SK-N-SH treated with all-trans-retinoic acid at 6 μM for 48 hours (cell line): Measurements from ENCODE around the gene TECTB.
A peak's percentile ranks its signal among the peaks of the same experiment; 100 is the strongest.

ENCODE experiments used
- ATAC-seq: fragments of 200-7000 bp; cut with Tn5 transposase; 3 replicates; pipeline ENCODE4 v1.9.1; 2020; ENCODE audit warnings: mild to moderate bottlenecking, moderate library complexity
- ARNTL ChIP-seq: fragments of 450-650 bp; formaldehyde crosslinking; IDR thresholded peaks from 2 replicates; pipeline ENCODE4 v1.5.0; 2020; ENCODE audit warnings: low read depth, mild to moderate bottlenecking, moderate library complexity, borderline replicate concordance
- BACH2 ChIP-seq: fragments of 250-450 bp; sonication (Bioruptor Pico); IDR thresholded peaks from 2 replicates; pipeline ENCODE4 v1.9.0; 2021; ENCODE audit warnings: mild to moderate bottlenecking, borderline replicate concordance
- CREB5 ChIP-seq: fragments of 250-450 bp; sonication (Bioruptor Pico); IDR thresholded peaks from 2 replicates; pipeline ENCODE4 v1.5.1; 2020; ENCODE audit warnings: low read depth, mild to moderate bottlenecking, moderate library complexity
- CSDC2 ChIP-seq: fragments of 250-450 bp; sonication (Bioruptor Pico); IDR thresholded peaks from 2 replicates; pipeline ENCODE4 v1.5.0; 2020; ENCODE audit warnings: mild to moderate bottlenecking, moderate library complexity
- ESRRG ChIP-seq: fragments of 250-450 bp; sonication (Bioruptor Pico); IDR thresholded peaks from 2 replicates; pipeline ENCODE4 v1.6.1; 2021; ENCODE audit warnings: mild to moderate bottlenecking
- GLIS3 ChIP-seq: fragments of 250-450 bp; sonication (Bioruptor Pico); IDR thresholded peaks from 2 replicates; pipeline ENCODE4 v1.5.0; 2020; ENCODE audit warnings: mild to moderate bottlenecking, moderate library complexity
- OSR1 ChIP-seq: fragments of 250-450 bp; sonication (Bioruptor Pico); IDR thresholded peaks from 2 replicates; pipeline ENCODE4 v1.8.0; 2022; ENCODE audit warnings: moderate library complexity, mild to moderate bottlenecking, inconsistent platforms
- PATZ1 ChIP-seq: fragments of 250-450 bp; sonication (Bioruptor Pico); IDR thresholded peaks from 2 replicates; pipeline ENCODE4 v1.8.0; 2020; ENCODE audit warnings: mild to moderate bottlenecking, moderate library complexity, borderline replicate concordance
- PPARA ChIP-seq: fragments of 250-450 bp; sonication (Bioruptor Pico); IDR thresholded peaks from 2 replicates; pipeline ENCODE4 v1.5.0; 2020; ENCODE audit warnings: mild to moderate bottlenecking, borderline replicate concordance
- RARB ChIP-seq: fragments of 250-450 bp; sonication (Bioruptor Pico); IDR thresholded peaks from 2 replicates; pipeline ENCODE4 v1.8.0; 2021; ENCODE audit warnings: mild to moderate bottlenecking, moderate library complexity
- SNAI2 ChIP-seq: fragments of 250-450 bp; sonication (Bioruptor Pico); IDR thresholded peaks from 2 replicates; pipeline ENCODE4 v1.5.0; 2020; ENCODE audit warnings: mild to moderate bottlenecking, moderate library complexity
- TCF4 ChIP-seq: fragments of 250-450 bp; sonication (Bioruptor Pico); IDR thresholded peaks from 2 replicates; pipeline ENCODE4 v1.8.0; 2021; ENCODE audit warnings: mild to moderate bottlenecking, moderate library complexity, borderline replicate concordance
- TOX ChIP-seq: fragments of 250-450 bp; sonication (Bioruptor Pico); IDR thresholded peaks from 2 replicates; pipeline ENCODE4 v1.8.0; 2021; ENCODE audit warnings: mild to moderate bottlenecking, moderate library complexity, borderline replicate concordance
- ZC3H10 ChIP-seq: fragments of 250-450 bp; sonication (Bioruptor Pico); IDR thresholded peaks from 2 replicates; pipeline ENCODE4 v1.5.1; 2021; ENCODE audit warnings: mild to moderate bottlenecking, moderate library complexity
- ZNF8 ChIP-seq: fragments of 450-650 bp; formaldehyde crosslinking; IDR thresholded peaks from 2 replicates; pipeline ENCODE4 v1.5.0; 2020; ENCODE audit warnings: mild to moderate bottlenecking, moderate library complexity
- TF ChIP-seq, protein P1 (sequence below): fragments of 250-450 bp; sonication (Bioruptor Pico); IDR thresholded peaks from 2 replicates; pipeline ENCODE4 v1.8.0; 2021; ENCODE audit warnings: low read depth, mild to moderate bottlenecking, moderate library complexity, borderline replicate concordance
- TF ChIP-seq, protein P2 (sequence below): fragments of 250-450 bp; sonication (Bioruptor Pico); IDR thresholded peaks from 2 replicates; pipeline ENCODE4 v1.5.1; 2021; ENCODE audit warnings: mild to moderate bottlenecking, moderate library complexity

TECTB gene

GRCh38 chr10:112307358-112308124, 24.3 kb downstream of the TECTB start:
- ATAC-seq = peak; percentile 63; the same call in 2 of the 3 replicates
- TF ChIP-seq, protein P1, sequence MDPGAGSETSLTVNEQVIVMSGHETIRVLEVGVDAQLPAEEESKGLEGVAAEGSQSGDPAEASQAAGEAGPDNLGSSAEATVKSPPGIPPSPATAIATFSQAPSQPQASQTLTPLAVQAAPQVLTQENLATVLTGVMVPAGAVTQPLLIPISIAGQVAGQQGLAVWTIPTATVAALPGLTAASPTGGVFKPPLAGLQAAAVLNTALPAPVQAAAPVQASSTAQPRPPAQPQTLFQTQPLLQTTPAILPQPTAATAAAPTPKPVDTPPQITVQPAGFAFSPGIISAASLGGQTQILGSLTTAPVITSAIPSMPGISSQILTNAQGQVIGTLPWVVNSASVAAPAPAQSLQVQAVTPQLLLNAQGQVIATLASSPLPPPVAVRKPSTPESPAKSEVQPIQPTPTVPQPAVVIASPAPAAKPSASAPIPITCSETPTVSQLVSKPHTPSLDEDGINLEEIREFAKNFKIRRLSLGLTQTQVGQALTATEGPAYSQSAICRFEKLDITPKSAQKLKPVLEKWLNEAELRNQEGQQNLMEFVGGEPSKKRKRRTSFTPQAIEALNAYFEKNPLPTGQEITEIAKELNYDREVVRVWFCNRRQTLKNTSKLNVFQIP (CRISPR knock-in tag) = no peak
- TF ChIP-seq, protein P2, sequence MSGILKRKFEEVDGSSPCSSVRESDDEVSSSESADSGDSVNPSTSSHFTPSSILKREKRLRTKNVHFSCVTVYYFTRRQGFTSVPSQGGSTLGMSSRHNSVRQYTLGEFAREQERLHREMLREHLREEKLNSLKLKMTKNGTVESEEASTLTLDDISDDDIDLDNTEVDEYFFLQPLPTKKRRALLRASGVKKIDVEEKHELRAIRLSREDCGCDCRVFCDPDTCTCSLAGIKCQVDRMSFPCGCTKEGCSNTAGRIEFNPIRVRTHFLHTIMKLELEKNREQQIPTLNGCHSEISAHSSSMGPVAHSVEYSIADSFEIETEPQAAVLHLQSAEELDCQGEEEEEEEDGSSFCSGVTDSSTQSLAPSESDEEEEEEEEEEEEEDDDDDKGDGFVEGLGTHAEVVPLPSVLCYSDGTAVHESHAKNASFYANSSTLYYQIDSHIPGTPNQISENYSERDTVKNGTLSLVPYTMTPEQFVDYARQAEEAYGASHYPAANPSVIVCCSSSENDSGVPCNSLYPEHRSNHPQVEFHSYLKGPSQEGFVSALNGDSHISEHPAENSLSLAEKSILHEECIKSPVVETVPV = no peak
- TF ChIP-seq, all 23 proteins: peak for 0

DNA sequence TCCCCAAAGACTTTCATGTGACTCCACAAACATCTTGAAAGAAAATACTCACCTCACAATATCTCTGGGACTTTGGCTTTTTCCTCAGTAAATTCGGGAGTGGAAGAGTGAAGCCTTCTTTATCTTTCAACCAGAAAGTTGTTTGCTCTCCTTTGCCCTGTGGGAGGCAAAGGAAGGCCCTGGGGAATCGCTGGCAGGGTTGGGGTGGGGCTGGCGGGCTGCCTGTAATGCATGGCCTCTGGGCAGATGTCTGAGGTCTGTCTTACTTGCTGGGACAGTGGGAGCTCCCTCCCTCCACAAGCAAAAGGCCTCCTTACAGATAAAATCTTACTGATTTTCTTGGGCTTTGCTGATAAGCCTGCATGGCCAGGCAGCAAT, 24.9 kb downstream of the TECTB start:
- ATAC-seq = no peak
- no peak for TF ChIP-seq TOX
- no peak for TF ChIP-seq SNAI2 (CRISPR knock-in tag)
- TF ChIP-seq, protein P2 = no peak
- no peak for TF ChIP-seq RARB
- TF ChIP-seq, protein P1 (CRISPR knock-in tag) = no peak
- no peak for TF ChIP-seq TCF4
- TF ChIP-seq OSR1 = no peak

GRCh38 chr10:112311481-112311880, 28.3 kb downstream of the TECTB start:
- ATAC-seq = no peak
- TF ChIP-seq ZC3H10 (CRISPR knock-in tag) (no peak), ZNF8 (CRISPR knock-in tag) (no peak), RARB (no peak)

DNA sequence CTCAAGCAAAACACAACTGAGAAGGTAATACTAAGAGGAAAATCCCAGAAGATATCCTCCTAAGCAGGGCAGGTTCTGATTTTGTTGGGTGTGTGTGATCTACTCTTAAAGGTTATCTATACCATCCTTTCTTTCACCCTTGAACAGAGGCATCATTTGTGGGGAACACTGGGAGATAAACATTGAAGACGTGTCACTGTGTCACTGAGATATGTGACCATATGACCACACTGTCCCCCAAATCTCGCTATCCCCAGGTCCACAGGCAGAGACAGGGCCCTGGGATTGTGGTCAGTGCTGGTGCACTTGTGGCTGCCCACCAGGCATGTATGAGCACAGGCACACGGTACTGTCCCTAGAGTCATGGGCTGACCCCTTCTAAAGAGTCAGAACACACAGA, 30.0 kb downstream of the TECTB start:
- no peak for ATAC-seq
- TF ChIP-seq ESRRG (CRISPR knock-in tag) (no peak), CSDC2 (CRISPR knock-in tag) (no peak), BACH2 (CRISPR knock-in tag) (no peak), ARNTL (CRISPR knock-in tag) (no peak), RARB (no peak), SNAI2 (CRISPR knock-in tag) (no peak), GLIS3 (CRISPR knock-in tag) (no peak), OSR1 (no peak)

DNA sequence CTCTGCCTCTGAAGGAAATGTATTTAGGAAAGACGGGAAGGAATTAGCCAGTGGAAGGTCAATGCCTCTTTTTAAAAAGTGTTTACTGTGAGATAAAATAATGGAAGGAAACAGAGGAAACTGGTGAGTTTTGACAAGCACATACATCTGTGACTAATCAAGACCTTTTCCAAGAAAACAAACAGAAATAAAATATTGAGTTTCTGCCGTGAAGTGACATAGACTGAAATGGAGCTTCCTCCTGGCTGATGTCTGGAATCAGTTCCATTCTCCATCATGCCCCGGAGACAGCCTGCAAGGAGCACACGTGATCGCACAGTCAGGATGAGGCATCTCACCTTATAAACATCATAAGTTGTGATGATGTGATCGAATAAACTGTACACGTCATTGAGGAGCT, 30.7 kb downstream of the TECTB start:
- ATAC-seq = no peak
- TF ChIP-seq, protein P2 = no peak
- TF ChIP-seq PPARA (no peak), PATZ1 (CRISPR knock-in tag) (no peak), CREB5 (CRISPR knock-in tag) (no peak), RARB (no peak), SNAI2 (CRISPR knock-in tag) (no peak)
- TF ChIP-seq, protein P1 (CRISPR knock-in tag) = no peak
